Stimulated activated CD4-positive, alpha-beta T cell treated with anti-CD3 and anti-CD28 coated beads, Interleukin-2, amount 100 ng/mL, for 24 hours (primary cell): ENCODE measurements around the gene TRIP6.
A peak's percentile ranks its signal among the peaks of the same experiment; 100 is the strongest.
"Not testable (repeated sequence)": the region's sequence is repeated elsewhere in the genome, so short reads cannot be mapped to it uniquely, and the experiment has no call there.

Experiments
- DNase-seq, 2 donors: peaks; one replicate each; pipeline ENCODE4 v3.0.0-alpha.2; 2020

Gene TRIP6

GRCh38 chr7:100891568-100892247 lies 24.5 kb downstream of the TRIP6 start:
- no peak for DNase-seq

- no peak for DNase-seq
These were observed 25.5 kb downstream of the TRIP6 start for GRCh38 chr7:100892364-100893317.

- DNase-seq: no peak
These were observed 26.2 kb downstream of the TRIP6 start for GRCh38 chr7:100893318-100893895.

- DNase-seq: no peak
These were observed 26.9 kb downstream of the TRIP6 start for GRCh38 chr7:100893910-100894721.

- DNase-seq: peak; percentile 69 to 74
These were observed 27.9 kb downstream of the TRIP6 start for GRCh38 chr7:100894860-100895700.

GRCh38 chr7:100895701-100895955 lies 28.4 kb downstream of the TRIP6 start, which contains the start of gene ACHE:
TSS of gene ACHE (minus strand) at chr7:100895888. CDS start at chr7:100894232, 1,656 bp downstream.
- DNase-seq: no peak

GRCh38 chr7:100895956-100896731 lies 29.0 kb downstream of the TRIP6 start:
- DNase-seq: peak in 1 of 2 donors; percentile 48

- DNase-seq: peak; percentile 62 to 76
These were observed 29.8 kb downstream of the TRIP6 start for GRCh38 chr7:100896732-100897608.

GRCh38 chr7:100897772-100898454 lies 30.7 kb downstream of the TRIP6 start:
- no peak for DNase-seq

- no peak for DNase-seq
These were observed 32.2 kb downstream of the TRIP6 start for GRCh38 chr7:100899432-100899831.

- no peak for DNase-seq
These were observed 33.8 kb downstream of the TRIP6 start for GRCh38 chr7:100900978-100901377.

- DNase-seq: no peak
These were observed 34.7 kb downstream of the TRIP6 start for GRCh38 chr7:100901921-100902332.

GRCh38 chr7:100902638-100903037 lies 35.5 kb downstream of the TRIP6 start:
- no peak for DNase-seq

- no peak for DNase-seq
These were observed 41.3 kb downstream of the TRIP6 start for GRCh38 chr7:100908512-100908911.

- not testable (repeated sequence) for DNase-seq
These were observed 43.3 kb downstream of the TRIP6 start for GRCh38 chr7:100910443-100910842.

GRCh38 chr7:100911484-100911883 lies 44.3 kb downstream of the TRIP6 start:
- DNase-seq: no peak

- no peak for DNase-seq
These were observed 47.2 kb downstream of the TRIP6 start for GRCh38 chr7:100914208-100914878.

- no peak for DNase-seq
These were observed 47.8 kb downstream of the TRIP6 start for GRCh38 chr7:100914879-100915447.
